Myocyte (in vitro differentiated cells): ENCODE measurements around the gene TMEM222. TPM values are rescaled to one million over a fixed set of nuclear protein-coding genes. Genes with fewer than 3 reads are reported as not detected.
"Not testable (repeated sequence)": the region's sequence is repeated elsewhere in the genome, so short reads cannot be mapped to it uniquely, and the experiment has no call there.

Source experiments
- DNase-seq: peaks from one replicate; pipeline ENCODE4 v3.0.0-alpha.2; 2012; ENCODE audit warnings: low read depth
- total RNA-seq: library from RNA; depleted of rRNA; stranded (reverse); fragments of >200 nt; gene quantifications from 2 replicates; pipeline ENCODE4 v1.2.3, GENCODE V29; 2014

TMEM222 gene
- total RNA-seq, 1 donor from 2014 or later = 37.8 TPM

- DNase-seq = no peak
These were observed 56.0 kb downstream of the TMEM222 start for GRCh38 chr1:27377760-27378495.

GRCh38 chr1:27379564-27380122, 57.7 kb downstream of the TMEM222 start:
- no peak for DNase-seq

- DNase-seq = no peak
These were observed 58.3 kb downstream of the TMEM222 start for GRCh38 chr1:27380224-27380623.

GRCh38 chr1:27380766-27381733, 59.1 kb downstream of the TMEM222 start:
- DNase-seq = no peak

GRCh38 chr1:27381969-27382762, 60.2 kb downstream of the TMEM222 start:
- no peak for DNase-seq

GRCh38 chr1:27383039-27383605, 61.2 kb downstream of the TMEM222 start, which contains the start of gene CD164L2:
TSS of gene CD164L2 (minus strand) at chr1:27383333. CDS start at chr1:27383239, 94 bp downstream.
- no peak for DNase-seq

- DNase-seq = no peak
These were observed 61.7 kb downstream of the TMEM222 start for GRCh38 chr1:27383661-27384060.

GRCh38 chr1:27384797-27385196, 62.8 kb downstream of the TMEM222 start:
- DNase-seq = not testable (repeated sequence)

Other genes starting within 250 kb of the TMEM222 start
- 4.6 and 9.6 TPM in 2 replicates for gene SLC9A1, start 167.0 kb upstream of the TMEM222 start, total RNA-seq
- gene WDTC1, start 87.5 kb upstream of the TMEM222 start, total RNA-seq = 23.7 and 30.1 TPM in 2 replicates
- 0.05 TPM in 1 of 2 replicates, not detected in the other for gene SYTL1, start 19.9 kb downstream of the TMEM222 start, total RNA-seq
- gene MAP3K6, start 44.8 kb downstream of the TMEM222 start, total RNA-seq = 26.0 and 29.3 TPM in 2 replicates
- gene FCN3, start 52.7 kb downstream of the TMEM222 start, total RNA-seq = not detected in 2 replicates
- not detected in 2 replicates for gene CD164L2, start 61.2 kb downstream of the TMEM222 start, total RNA-seq
- 0.16 and 0.72 TPM in 2 replicates for gene GPR3, start 70.5 kb downstream of the TMEM222 start, total RNA-seq
- 17.3 and 18.2 TPM in 2 replicates for gene WASF2, start 168.0 kb downstream of the TMEM222 start, total RNA-seq